NCI-H1436 treated with DMSO at 0.1 percent for 48 hours (cell line): ENCODE data around the gene GRID2IP.

Experiments used
- DNase-seq: peaks from one replicate; lab custom pipeline; 2025; lab: John Stamatoyannopoulos, UW

GRID2IP gene

GRCh38 chr7:6520163-6520981 lies 30.9 kb downstream of the GRID2IP start:
- no peak for DNase-seq

GRCh38 chr7:6516387-6516983 lies 34.8 kb downstream of the GRID2IP start:
- peak; percentile 15 for DNase-seq

GRCh38 chr7:6513541-6513940 lies 37.7 kb downstream of the GRID2IP start:
- DNase-seq: no peak

- DNase-seq: no peak
Observed at GRCh38 chr7:6512892-6513291, 38.4 kb downstream of the GRID2IP start.

GRCh38 chr7:6510476-6511133 lies 40.7 kb downstream of the GRID2IP start:
- DNase-seq: no peak

GRCh38 chr7:6508950-6509349 lies 42.3 kb downstream of the GRID2IP start:
- DNase-seq: no peak

GRCh38 chr7:6508539-6508938 lies 42.7 kb downstream of the GRID2IP start:
- DNase-seq: no peak

- no peak for DNase-seq
Observed at GRCh38 chr7:6507906-6508305, 43.4 kb downstream of the GRID2IP start.

GRCh38 chr7:6505685-6506559 lies 45.3 kb downstream of the GRID2IP start:
- DNase-seq: no peak

- DNase-seq: no peak
Observed at GRCh38 chr7:6504996-6505395, 46.3 kb downstream of the GRID2IP start.

GRCh38 chr7:6502886-6503285 lies 48.4 kb downstream of the GRID2IP start:
- DNase-seq: no peak

- no peak for DNase-seq
Observed at GRCh38 chr7:6501586-6502564, 49.4 kb downstream of the GRID2IP start.

GRCh38 chr7:6500691-6501090 lies 50.6 kb downstream of the GRID2IP start:
- DNase-seq: no peak

- DNase-seq: no peak
Observed at GRCh38 chr7:6497994-6498393, 53.3 kb downstream of the GRID2IP start.

- no peak for DNase-seq
Observed at GRCh38 chr7:6497637-6497905, 53.7 kb downstream of the GRID2IP start.

GRCh38 chr7:6496842-6497636 lies 54.2 kb downstream of the GRID2IP start:
- DNase-seq: no peak

GRCh38 chr7:6495597-6496262 lies 55.5 kb downstream of the GRID2IP start:
- no peak for DNase-seq

GRCh38 chr7:6494365-6494764 lies 56.9 kb downstream of the GRID2IP start:
- DNase-seq: no peak

GRCh38 chr7:6491194-6491593 lies 60.1 kb downstream of the GRID2IP start:
- DNase-seq: no peak

GRCh38 chr7:6489612-6490011 lies 61.6 kb downstream of the GRID2IP start:
- no peak for DNase-seq
